ENCODE results near the gene EIF4ENIF1. TPM values are rescaled to one million over a fixed set of nuclear protein-coding genes. Genes with fewer than 3 reads are reported as not detected.
"Not testable (repeated sequence)": the region's sequence is repeated elsewhere in the genome, so short reads cannot be mapped to it uniquely, and the experiment has no call there.

Gene EIF4ENIF1
- total RNA-seq, 1 donor from 2014 or later = 48.1 TPM

DNA sequence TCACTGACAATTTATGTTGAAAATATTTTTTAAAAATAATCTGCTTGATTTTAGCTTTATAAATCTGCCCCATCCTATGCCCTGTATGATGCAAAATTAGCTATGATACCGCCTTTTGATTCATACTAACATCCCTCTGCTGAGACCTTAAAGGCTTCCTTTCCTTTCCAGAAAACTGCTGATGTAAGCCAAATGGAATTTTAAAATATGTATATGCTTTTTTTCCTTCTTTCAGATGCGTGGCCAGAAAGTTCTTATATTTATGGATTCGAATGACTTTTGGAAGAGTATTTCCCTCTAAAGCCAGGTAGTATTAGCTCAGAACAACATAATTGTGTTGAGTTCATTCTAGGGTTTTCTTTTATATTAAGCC, 41.2 kb upstream of the EIF4ENIF1 start:
- H3K4me3 Mint-ChIP-seq = no peak overlapping the region
- no peak for DNase-seq (ENCODE audit: low read depth, low spot score)
- no peaks in the 10 kb centered on the region for H3K9me3 Mint-ChIP-seq
- H3K36me3 Mint-ChIP-seq (ENCODE audit: low read depth) = peaks cover 2% of the 10 kb centered on the region
- TF ChIP-seq, protein P1, sequence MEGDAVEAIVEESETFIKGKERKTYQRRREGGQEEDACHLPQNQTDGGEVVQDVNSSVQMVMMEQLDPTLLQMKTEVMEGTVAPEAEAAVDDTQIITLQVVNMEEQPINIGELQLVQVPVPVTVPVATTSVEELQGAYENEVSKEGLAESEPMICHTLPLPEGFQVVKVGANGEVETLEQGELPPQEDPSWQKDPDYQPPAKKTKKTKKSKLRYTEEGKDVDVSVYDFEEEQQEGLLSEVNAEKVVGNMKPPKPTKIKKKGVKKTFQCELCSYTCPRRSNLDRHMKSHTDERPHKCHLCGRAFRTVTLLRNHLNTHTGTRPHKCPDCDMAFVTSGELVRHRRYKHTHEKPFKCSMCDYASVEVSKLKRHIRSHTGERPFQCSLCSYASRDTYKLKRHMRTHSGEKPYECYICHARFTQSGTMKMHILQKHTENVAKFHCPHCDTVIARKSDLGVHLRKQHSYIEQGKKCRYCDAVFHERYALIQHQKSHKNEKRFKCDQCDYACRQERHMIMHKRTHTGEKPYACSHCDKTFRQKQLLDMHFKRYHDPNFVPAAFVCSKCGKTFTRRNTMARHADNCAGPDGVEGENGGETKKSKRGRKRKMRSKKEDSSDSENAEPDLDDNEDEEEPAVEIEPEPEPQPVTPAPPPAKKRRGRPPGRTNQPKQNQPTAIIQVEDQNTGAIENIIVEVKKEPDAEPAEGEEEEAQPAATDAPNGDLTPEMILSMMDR (conservative IDR thresholded peaks at IDR 0.05) = no peak
- no peaks in the 10 kb centered on the region for H3K4me1 Mint-ChIP-seq
- no peak overlapping the region for H3K27ac Mint-ChIP-seq (ENCODE audit: unreplicated experiment)
- H3K27me3 Mint-ChIP-seq (ENCODE audit: low read depth) = no peaks in the 10 kb centered on the region

DNA sequence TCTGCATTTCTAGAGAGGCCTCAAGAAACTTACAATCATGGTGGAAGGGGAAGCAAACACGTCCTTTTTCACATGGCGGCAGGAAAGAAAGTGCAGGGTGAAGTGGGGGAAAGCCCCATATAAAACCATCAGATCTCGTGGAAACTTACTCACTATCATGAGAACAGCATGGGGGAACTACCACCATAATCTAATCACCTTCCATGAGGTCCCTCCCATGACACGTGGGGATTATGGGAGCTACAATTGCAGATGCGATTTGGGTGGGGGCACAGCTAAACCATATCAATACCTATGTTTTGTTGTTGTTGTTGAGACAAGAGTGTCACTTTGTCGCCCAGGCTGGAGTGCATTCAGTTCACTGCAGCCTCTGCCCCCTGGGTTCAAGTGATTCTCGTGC, 36.6 kb upstream of the EIF4ENIF1 start:
- TF ChIP-seq, protein P1 (conservative IDR thresholded peaks at IDR 0.05) = no peak
- Mint-ChIP-seq H3K4me3 (no peak overlapping the region), H3K9me3 (no peaks in the 10 kb centered on the region), H3K4me1 (no peaks in the 10 kb centered on the region), H3K36me3 (ENCODE audit: low read depth) (peaks cover 5% of the 10 kb centered on the region), H3K27ac (ENCODE audit: unreplicated experiment) (no peak overlapping the region), H3K27me3 (ENCODE audit: low read depth) (no peaks in the 10 kb centered on the region)
- DNase-seq (ENCODE audit: low read depth, low spot score) = no peak

- not testable (repeated sequence) for H3K9me3 Mint-ChIP-seq; H3K36me3 Mint-ChIP-seq (ENCODE audit: low read depth); H3K27ac Mint-ChIP-seq (ENCODE audit: unreplicated experiment); DNase-seq (ENCODE audit: low read depth, low spot score); H3K27me3 Mint-ChIP-seq (ENCODE audit: low read depth); H3K4me1 Mint-ChIP-seq; H3K4me3 Mint-ChIP-seq
These were observed 34.5 kb upstream of the EIF4ENIF1 start for GRCh38 chr22:31524132-31524531.

- no peak for DNase-seq (ENCODE audit: low read depth, low spot score)
- TF ChIP-seq, protein P1 (conservative IDR thresholded peaks at IDR 0.05) = no peak
- Mint-ChIP-seq H3K9me3 (no peaks in the 10 kb centered on the region), H3K27ac (ENCODE audit: unreplicated experiment) (no peak overlapping the region), H3K4me1 (peaks cover 6% of the 10 kb centered on the region), H3K27me3 (ENCODE audit: low read depth) (no peaks in the 10 kb centered on the region), H3K36me3 (ENCODE audit: low read depth) (peaks cover 6% of the 10 kb centered on the region), H3K4me3 (no peak overlapping the region)
These were observed 30.4 kb upstream of the EIF4ENIF1 start for GRCh38 chr22:31520051-31520450.

DNA sequence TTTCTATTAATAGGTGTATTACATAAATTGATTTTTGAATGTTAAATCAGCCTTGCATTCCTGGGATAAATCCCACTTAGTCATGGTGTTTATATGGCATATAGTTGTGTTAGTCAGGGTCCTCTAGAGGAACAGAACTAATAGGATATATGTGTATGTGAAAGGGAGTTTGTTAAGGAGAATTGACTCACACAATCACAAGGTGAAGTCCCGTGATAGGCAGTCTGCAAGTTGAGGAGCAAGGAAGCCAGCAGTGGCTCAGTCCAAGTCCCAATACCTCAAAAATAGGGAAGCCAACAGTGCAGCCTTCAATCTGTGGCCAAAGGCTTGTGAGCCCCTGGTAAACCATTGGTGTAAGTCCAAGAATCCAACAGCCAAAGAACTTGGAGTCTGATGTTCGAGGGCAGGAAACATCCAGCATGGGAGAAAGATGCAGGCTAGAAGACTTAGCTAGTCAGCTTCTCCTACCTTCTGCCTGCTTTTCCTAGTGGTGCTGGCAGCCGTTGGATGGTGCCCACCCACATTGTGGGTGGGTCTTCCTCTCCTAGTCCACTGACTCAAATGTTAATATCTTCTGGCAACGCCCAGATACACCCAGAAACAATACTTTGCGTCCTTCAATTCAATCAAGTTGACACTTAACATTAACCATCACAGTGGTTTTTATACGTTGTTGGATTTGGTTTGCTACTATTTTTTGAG, 19.6 kb upstream of the EIF4ENIF1 start:
- Mint-ChIP-seq H3K4me3 (no peak overlapping the region), H3K27ac (ENCODE audit: unreplicated experiment) (no peak overlapping the region), H3K9me3 (peaks cover 3% of the 10 kb centered on the region), H3K27me3 (ENCODE audit: low read depth) (no peaks in the 10 kb centered on the region), H3K36me3 (ENCODE audit: low read depth) (peaks cover 32% of the 10 kb centered on the region), H3K4me1 (no peaks in the 10 kb centered on the region)
- TF ChIP-seq, protein P1 (conservative IDR thresholded peaks at IDR 0.05) = no peak
- DNase-seq (ENCODE audit: low read depth, low spot score) = no peak

GRCh38 chr22:31508536-31508935, 18.9 kb upstream of the EIF4ENIF1 start:
- DNase-seq (ENCODE audit: low read depth, low spot score) = no peak
- Mint-ChIP-seq H3K27ac (ENCODE audit: unreplicated experiment) (no peak overlapping the region), H3K4me1 (peaks cover 5% of the 10 kb centered on the region), H3K9me3 (peaks cover 3% of the 10 kb centered on the region), H3K4me3 (no peak overlapping the region), H3K27me3 (ENCODE audit: low read depth) (no peaks in the 10 kb centered on the region), H3K36me3 (ENCODE audit: low read depth) (peaks cover 32% of the 10 kb centered on the region)
- TF ChIP-seq, protein P1 (conservative IDR thresholded peaks at IDR 0.05) = no peak

GRCh38 chr22:31507517-31507916, 17.9 kb upstream of the EIF4ENIF1 start:
- peaks cover 32% of the 10 kb centered on the region for H3K36me3 Mint-ChIP-seq (ENCODE audit: low read depth)
- H3K4me3 Mint-ChIP-seq; H3K27me3 Mint-ChIP-seq (ENCODE audit: low read depth); H3K9me3 Mint-ChIP-seq; H3K4me1 Mint-ChIP-seq; DNase-seq (ENCODE audit: low read depth, low spot score); H3K27ac Mint-ChIP-seq (ENCODE audit: unreplicated experiment): not testable (repeated sequence)
